Hepatic stellate cell (primary cell): ENCODE measurements around the gene DVL3.

ENCODE experiments used
- DNase-seq: peaks from one replicate; pipeline ENCODE4 v3.0.0; 2011; ENCODE audit warnings: low spot score

The DVL3 gene

DNA sequence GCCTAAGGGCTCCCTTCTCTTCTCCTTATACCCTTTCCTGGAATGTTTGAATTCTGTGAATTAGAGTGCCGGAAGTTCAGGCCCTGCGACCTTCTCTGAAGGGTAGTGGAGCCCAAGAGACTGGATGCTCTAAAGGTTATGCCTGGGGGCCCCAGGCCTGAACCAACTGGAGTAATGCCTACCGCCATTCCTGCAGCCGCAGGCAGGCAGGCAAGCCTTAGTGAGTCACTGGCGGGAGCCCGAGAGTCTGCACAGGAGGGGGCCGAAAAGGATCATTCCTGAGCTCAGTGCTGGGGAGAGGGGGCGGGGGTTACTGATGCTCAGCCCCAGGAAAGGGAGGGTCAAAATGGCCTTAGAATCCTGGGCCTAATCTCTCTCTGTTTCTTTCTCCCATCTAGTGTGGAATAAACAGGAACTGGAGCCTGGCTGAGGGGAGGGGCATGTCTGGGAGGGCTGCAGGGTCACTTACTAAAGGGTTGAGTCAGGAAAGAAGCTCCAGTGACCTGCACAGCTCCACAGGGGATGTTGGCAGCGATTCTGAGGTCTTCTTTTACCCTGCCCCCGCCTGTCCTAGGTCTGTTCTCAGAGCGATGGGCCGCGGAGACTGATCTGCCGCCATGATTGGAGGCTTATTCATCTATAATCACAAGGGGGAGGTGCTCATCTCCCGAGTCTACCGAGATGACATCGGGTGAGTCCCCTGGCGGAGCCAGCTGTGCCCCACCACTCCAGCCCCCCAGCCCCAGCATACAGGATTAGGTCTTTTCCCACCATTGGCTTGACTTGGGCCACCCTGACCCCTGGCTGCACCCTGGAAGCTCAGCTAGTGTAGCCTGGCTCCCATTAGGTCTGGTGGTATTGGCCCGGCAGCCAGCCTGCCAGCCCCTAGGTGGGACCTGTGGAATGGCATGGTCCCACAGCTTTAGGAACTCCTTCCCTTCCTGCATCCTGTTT, 21.5 kb downstream of the DVL3 start:
- DNase-seq, result peak; percentile 95

DNA sequence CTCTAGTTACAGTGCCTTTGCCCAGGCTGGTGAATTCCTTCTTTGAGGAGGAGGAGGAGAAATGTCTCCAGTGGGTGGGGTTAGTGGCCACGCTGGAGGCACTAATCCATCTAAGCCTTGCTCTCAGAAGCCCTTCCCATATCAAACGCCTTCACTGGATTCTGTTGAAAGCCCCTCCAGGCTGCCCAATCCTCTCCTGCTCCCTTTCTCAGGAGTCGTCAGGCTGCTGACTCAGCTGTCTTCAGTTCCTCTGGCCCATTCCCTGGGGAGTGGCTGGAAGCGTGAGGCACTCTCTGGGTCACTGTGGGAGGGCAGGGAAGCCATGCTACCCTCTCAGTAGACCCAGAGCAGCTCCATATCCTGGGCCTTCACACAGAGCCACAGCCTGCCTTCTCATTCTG, 22.2 kb downstream of the DVL3 start:
- DNase-seq, result peak; percentile 70

DNA sequence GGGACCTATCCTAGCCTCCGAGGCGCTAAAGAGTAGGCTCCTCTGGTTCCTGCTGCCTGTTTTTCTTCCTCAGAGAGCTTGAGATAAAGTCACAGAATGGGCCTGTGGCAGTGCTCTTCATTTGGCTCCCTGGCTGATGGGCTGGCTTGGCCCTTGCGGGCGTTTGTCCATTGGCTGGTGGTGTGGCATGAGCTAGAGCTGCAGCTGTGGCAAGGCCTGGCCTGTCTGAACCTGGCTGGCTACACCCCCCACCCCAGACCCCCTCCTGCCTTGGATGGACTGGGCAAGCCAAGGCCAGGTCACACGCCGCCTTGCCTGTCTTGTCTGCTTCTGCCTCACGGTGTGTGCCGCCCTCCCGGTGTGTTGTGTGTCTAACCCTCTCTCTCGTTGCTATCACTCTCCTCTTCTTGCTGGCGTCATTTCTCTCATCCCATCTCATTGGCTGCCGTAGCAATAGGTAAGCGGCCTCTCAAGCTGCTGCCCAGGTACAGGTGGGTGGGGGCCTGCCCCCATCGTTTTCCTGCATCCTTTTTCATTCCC, 22.7 kb downstream of the DVL3 start:
- DNase-seq, result no peak

DNA sequence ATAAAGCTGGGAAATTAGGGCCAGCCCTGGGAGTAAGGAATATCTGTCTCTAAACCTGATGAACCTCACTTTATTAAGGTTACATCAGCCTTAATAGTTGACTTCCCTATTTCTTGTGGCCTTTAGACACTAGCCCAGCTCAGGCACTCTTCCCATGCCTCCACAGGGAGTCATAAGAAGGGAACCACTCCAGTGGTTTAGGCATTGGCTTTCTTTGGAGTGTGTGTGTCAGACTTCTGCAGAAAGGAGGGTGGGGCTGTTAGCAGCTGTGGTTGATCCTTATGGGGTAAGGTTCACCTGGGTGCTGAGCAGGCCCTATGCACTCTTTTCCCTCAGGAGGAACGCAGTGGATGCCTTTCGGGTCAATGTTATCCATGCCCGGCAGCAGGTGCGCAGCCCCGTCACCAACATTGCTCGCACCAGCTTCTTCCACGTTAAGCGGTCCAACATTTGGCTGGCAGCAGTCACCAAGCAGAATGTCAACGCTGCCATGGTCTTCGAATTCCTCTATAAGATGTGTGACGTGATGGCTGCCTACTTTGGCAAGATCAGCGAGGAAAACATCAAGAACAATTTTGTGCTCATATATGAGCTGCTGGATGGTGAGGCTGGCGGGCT, 23.5 kb downstream of the DVL3 start:
- no peak for DNase-seq

DNA sequence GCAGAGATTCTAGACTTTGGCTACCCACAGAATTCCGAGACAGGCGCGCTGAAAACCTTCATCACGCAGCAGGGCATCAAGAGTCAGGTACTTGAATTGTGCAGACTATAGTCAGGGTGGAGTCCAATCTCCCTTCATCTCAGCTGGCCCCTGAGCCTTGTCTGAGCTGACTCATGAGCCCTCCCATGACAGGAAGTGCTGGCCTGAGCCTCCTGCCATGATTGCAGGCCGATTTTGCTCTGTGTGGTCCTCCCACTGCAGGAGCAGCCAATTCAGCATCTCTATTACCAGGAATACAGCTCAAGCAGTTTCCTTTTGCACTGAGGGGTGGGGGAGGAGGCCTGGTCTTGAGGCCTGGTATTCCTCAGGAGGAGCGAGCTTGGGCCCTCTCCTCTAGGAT, 25.0 kb downstream of the DVL3 start:
- DNase-seq, result peak; percentile 50

DNA sequence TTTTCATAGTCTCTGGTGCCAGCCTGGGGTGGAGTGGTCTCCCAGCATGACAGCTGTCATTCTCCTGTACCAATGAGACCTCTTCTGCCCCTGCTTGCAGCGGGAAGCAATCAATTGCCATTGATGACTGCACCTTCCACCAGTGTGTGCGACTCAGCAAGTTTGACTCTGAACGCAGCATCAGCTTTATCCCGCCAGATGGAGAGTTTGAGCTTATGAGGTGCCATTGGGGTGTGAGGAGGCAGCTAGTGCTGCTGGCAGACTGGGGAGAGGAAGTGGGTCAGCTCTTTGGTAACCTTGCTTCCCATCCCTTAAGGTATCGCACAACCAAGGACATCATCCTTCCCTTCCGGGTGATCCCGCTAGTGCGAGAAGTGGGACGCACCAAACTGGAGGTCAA, 26.4 kb downstream of the DVL3 start:
- DNase-seq, result no peak

DNA sequence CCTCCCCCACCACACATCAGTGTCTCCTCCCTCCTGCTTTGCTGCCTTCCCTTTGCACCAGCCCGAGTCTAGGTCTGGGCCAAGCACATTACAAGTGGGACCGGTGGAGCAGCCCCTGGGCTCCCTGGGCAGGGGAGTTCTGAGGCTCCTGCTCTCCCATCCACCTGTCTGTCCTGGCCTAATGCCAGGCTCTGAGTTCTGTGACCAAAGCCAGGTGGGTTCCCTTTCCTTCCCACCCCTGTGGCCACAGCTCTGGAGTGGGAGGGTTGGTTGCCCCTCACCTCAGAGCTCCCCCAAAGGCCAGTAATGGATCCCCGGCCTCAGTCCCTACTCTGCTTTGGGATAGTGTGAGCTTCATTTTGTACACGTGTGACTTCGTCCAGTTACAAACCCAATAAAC, 28.5 kb downstream of the DVL3 start:
- DNase-seq, result no peak

DNA sequence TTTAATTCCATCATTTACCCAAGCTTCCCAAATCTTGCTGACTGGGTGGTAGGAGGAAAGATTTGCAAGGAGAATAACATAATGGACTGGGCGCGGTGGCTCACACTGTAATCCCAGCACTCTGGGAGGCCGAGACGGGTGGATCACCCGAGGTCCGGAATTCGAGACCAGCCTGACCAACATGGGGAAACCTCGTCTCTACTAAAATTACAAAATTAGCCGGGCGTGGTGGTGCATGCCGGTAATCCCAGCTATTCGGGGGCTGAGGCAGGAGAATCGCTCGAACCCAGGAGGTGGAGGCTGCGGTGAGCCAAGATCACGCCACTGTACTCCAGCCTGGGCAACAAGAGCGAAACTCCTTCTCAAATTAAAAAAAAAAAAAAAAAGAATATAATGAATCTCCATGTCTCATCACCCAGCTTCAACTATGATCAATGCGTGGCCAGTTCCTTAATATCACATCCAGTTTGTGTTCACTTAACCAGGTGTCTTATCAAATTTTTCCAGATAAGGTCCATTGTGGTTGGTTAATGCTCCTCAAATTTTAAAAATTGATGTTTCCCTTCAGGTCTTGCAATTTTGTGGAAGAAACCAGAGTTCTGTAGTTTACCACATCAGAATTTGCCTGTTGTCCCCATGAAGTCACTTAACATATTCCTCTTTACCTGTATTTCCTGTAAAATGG, 29.5 kb downstream of the DVL3 start:
- no peak for DNase-seq

DNA sequence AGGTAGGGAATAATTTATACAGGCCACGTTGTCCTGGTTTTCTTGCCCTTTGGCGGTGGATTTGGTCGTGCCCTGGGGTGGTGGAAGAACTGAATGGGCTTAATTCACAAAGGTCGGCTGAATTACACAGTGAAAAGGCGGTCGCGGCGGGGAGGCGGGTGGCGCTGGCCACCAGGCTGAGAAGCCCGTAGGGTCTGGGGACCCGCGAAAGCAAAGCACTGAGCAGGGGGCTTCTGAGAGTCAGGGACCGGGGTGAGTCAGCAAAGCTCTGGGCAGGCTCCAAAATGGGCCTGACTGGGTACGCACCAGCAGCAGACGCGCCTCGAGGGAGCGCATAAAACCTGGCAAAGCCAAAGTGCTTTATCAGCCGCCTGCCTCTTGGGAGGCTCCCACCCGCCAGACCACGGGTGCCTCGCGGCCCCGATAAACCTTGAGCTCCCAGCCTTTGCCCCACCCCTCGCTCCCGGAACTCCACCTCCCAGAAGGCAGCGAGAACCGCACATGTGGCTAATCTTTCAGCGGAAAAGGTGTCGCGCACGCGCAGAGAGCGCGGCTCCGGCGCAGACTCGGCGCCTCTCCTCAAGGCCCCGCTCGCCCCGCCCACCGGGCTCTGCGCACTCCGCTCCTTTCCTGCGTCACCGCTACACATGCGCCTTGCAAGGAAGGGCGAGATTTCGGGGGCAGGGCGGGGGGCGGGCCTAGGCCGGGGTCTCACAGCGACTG, 30.4 kb downstream of the DVL3 start:
- peak; percentile 99 for DNase-seq

DNA sequence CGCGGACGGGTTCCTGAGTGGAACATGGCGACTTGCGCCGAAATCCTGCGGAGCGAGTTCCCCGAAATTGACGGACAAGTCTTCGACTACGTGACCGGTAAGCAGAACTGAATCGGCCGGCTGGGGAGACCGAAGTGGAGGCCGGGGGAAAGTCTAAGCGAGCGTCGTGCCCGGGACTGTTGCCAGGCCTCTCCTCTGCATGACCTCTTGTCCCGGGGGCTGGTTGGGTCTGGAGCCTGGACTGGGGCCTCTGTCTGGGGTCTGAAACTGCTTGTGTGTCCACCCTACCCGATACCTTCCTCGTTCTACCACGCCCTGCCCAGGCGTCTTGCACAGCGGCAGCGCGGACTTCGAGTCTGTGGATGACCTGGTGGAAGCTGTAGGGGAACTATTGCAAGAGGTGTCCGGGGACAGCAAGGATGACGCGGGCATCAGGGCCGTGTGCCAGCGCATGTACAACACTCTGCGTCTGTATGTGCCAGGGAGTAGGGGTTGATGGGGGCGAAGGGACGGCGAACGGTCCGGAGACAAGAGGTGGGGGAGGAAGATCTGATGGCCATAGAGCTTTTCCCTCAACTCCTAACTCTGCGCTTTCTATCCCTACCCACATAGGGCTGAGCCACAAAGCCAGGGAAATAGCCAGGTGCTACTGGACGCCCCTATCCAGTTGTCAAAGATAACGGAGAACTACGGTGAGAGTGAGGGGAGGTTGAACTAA, 31.2 kb downstream of the DVL3 start, which contains the start of gene ABCF3:
Gene ABCF3 (plus strand): TSS at position 16 of the 718 bp plus-strand sequence. CDS start 9 bp downstream, at position 25.
- peak; percentile 51 for DNase-seq

DNA sequence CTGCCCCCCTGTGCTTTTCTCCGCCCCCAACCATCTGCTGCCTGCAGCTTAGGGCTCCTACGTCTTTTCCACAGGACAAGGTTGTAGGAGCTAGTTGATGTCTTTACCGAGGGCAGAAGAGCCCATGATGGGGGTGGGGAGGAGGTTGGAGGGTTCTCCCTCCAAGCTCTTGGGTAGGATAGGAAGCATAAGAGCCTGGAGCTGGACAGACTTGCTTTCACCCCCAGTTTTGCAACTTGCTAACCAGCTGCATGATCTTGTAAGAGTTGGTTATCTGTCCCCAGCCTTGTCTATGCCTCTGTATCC, 31.7 kb downstream of the DVL3 start:
- DNase-seq, result no peak

DNA sequence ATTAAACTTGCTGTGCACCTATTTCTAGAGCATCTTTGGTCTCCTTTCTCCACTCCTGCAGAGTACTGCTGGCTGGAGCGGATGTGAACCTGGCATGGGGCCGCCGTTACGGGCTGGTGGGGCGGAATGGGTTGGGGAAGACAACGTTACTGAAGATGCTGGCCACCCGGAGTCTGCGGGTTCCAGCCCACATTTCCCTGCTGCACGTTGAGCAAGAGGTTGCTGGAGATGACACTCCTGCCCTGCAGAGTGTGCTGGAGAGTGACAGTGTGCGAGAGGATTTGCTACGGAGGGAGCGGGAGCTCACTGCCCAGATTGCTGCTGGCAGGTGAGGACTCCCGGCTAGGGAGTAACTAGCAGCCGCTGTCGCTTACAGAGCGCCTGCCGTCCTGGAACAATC, 32.9 kb downstream of the DVL3 start:
- DNase-seq, result no peak

DNA sequence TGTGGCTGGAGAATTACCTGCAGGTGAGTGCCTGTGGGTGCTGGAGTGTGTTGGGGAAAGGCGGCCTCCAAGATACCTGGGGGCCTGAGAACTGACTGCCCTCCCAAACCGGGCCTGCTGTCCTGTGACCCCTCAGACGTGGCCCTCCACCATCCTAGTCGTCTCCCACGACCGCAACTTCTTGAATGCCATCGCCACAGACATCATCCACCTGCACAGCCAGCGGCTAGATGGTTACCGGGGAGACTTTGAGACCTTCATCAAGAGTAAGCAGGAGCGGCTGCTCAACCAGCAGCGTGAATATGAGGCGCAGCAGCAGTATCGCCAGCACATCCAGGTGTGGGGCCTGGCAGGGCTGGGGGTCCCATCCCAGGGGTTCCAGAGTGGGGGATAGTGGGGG, 34.2 kb downstream of the DVL3 start:
- no peak for DNase-seq

DNA sequence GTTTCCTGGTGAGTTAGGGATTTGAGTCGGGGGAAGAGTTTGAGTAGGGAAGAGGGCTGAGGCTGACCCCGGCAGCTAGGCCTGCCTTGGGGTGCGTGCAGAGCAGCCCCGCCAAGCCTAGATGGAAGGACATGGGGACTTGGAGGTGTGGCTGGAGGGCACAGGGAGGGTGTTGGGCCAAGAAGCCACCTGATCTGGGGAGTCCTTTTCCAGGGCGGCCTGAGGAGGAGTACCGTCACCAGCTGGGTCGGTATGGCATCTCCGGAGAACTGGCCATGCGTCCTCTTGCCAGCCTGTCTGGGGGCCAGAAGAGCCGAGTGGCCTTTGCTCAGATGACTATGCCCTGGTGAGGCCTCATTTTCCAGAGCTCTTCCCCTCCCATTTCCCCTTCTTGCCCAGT, 37.7 kb downstream of the DVL3 start:
- no peak for DNase-seq

DNA sequence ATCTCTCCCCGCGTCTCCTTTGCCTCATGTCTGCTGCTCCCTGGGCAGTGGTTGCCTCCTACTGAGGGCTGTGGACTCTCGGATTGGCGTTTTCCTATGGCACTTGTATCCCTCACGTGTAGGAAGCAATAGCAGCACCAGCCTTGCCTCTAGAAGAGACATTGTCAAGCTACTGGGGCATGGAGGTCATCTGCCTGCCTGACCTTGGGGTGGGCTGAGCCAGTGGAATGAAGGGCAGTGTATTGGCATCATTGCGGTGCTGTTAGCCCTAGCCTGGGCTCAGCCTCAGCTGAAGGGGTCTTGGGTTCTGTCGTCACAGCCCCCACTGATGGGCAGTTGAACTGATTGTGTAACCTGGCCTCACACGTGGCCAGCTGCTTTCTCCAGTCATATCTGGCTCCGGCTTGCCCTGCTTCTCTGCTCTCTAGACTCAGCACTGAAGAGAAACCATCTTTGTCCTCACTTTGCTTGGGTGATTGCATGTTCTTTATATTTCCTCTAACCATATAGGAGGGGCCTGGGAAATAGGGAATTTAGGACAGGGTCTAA, 38.9 kb downstream of the DVL3 start:
- no peak for DNase-seq

DNA sequence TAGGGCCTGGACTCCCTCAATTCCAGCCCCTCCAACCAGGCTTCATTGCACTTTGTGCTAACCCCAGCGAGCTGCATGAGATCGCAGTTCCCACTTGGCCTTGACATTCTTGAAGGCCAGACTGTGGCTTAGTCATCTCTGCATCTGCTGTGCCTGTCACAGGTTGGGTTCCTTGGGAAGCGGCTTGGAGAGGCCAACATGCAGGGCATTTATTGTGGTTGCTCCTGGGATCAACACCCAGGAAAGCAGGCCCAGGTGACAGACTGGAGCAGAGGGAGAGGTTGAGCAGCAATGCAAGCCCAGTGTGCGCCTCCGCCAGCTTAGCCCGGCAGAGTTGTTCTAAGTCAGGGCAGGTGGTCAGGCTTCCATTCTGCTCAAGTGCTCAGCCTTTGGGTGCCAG, 41.4 kb downstream of the DVL3 start:
- DNase-seq, result no peak

DNA sequence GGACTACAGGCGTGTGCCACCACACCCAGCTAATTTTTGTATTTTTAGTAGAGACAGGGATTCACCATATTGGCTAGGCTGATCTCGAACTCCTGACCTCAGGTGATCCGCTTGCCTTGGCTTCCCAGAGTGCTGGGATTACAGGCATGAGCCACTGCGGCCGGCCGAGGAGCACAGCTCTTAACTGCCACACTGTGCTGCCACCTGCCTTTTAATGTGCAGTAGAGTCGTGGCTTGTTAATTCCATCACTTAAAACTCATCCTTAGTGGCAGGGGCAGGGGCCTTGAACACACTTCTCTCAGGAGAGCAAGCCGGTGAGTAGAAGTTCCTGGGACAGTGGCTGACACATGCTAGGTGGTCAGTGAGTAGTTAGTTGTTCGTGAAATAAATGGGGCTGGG, 43.3 kb downstream of the DVL3 start:
- no peak for DNase-seq

DNA sequence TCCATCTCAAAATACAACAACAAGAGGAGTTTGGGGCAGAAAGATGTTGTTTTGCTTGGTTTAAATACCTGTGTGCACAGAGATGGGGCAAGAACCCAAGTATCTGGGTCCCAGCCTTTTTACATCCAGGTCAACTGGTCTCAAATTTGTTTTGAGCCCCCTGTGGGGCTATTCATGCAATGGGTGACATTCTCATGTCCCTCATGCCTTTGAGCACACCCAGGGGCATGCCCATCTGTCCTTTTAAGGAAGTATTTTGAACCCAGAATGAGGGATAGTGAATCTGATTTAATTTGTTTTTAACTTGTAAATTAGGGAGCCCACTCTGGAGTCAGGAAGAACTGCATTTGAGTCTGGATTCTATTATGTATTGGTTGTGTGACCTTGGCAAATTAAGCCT, 45.6 kb downstream of the DVL3 start:
- no peak for DNase-seq

DNA sequence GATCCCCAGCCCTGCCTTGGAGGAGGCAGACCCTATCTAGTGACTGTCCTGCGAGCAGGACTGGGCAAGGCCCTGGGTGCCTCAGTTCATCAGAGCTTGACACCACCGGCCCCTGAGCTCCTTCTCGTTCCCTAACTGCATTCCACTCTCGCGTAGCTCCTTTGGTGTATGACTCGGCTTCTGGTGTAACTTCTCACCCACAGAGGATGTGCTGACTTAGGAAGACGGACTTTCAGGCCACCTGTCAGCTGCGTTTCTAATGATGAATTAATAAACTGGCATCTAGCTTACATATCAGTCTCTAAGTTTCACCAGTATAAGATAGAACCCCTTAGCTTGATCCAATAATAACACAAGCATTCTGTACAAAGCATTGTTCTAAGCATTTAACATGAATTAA, 48.3 kb downstream of the DVL3 start:
- DNase-seq, result no peak

DNA sequence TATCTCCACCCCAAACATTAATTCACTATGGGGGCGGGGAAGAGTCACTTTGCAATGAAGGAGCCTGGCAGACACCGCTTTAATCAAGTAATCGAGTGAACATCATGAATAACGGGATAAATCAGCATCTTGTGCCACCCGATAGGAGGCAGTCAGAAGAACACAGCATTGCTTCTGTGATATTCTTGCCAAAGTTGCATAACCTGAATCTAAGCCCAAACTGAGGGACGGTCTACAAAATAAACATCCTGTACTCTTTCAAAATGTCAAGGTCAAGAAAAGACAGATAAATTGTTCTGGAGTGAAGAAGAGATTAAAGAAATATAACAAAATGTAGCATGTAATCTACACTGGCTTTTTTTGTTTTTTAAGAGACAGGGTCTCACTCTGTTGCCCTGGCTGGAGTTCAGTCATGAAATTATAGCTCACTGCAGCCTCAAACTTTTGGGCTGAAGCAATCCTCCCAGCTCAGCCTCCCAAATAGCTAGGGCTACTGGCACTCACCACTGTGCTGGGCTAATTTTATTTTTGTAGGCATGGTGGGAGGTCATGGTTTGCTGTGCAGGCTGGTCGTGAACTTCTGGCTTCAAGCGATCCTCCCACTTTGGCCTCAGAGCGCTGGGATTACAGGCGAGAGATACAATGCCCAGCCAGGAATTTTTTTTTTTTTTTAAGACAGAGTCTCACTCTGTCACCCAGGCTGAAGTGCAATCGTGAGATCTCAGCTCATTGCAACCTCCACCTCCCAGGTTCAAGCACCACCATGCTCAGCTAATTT, 54.2 kb downstream of the DVL3 start:
- no peak for DNase-seq
